ENCODE measurements around the gene PRDM16.

Gene PRDM16

GRCh38 chr1:3330771-3331245, 261.8 kb downstream of the PRDM16 start:
- no peak for DNase-seq

- no peak for DNase-seq
Measured at GRCh38 chr1:3331564-3331963, 262.6 kb downstream of the PRDM16 start.

GRCh38 chr1:3332043-3332442, 263.0 kb downstream of the PRDM16 start:
- DNase-seq, result no peak

- DNase-seq, result no peak
Measured at GRCh38 chr1:3332662-3333061, 263.7 kb downstream of the PRDM16 start.

- DNase-seq, result no peak
Measured at GRCh38 chr1:3333903-3334302, 264.9 kb downstream of the PRDM16 start.

GRCh38 chr1:3334366-3334765, 265.4 kb downstream of the PRDM16 start:
- no peak for DNase-seq

- no peak for DNase-seq
Measured at GRCh38 chr1:3335754-3336640, 267.0 kb downstream of the PRDM16 start.

GRCh38 chr1:3336641-3337630, 267.9 kb downstream of the PRDM16 start:
- no peak for DNase-seq

- no peak for DNase-seq
Measured at GRCh38 chr1:3337798-3338724, 269.1 kb downstream of the PRDM16 start.

GRCh38 chr1:3338725-3339070, 269.7 kb downstream of the PRDM16 start:
- DNase-seq, result no peak

GRCh38 chr1:3339856-3340255, 270.9 kb downstream of the PRDM16 start:
- DNase-seq, result no peak

- DNase-seq, result no peak
Measured at GRCh38 chr1:3340548-3341235, 271.7 kb downstream of the PRDM16 start.

GRCh38 chr1:3341236-3341994, 272.4 kb downstream of the PRDM16 start:
- DNase-seq, result no peak

- no peak for DNase-seq
Measured at GRCh38 chr1:3342960-3343359, 274.0 kb downstream of the PRDM16 start.

GRCh38 chr1:3344395-3344794, 275.4 kb downstream of the PRDM16 start:
- no peak for DNase-seq

GRCh38 chr1:3345792-3346191, 276.8 kb downstream of the PRDM16 start:
- DNase-seq, result no peak

GRCh38 chr1:3346478-3346877, 277.5 kb downstream of the PRDM16 start:
- DNase-seq, result no peak

GRCh38 chr1:3347257-3348020, 278.4 kb downstream of the PRDM16 start:
- no peak for DNase-seq

- DNase-seq, result no peak
Measured at GRCh38 chr1:3348196-3348865, 279.3 kb downstream of the PRDM16 start.

Measured in eye (tissue), 1 donor.